GM21737 (cell line): ENCODE data around the gene IQGAP2.
"Not testable (repeated sequence)": the region's sequence is repeated elsewhere in the genome, so short reads cannot be mapped to it uniquely, and the experiment has no call there.

Source experiments
- ATAC-seq: cut with Tn5 transposase; IDR thresholded peaks from one replicate; pipeline ENCODE4 v1.9.1; 2021; ENCODE audit warnings: mild to moderate bottlenecking, moderate library complexity; ENCODE audit not compliant: unreplicated experiment

Gene IQGAP2

GRCh38 chr5:76408104-76408654, 5.1 kb downstream of the IQGAP2 start:
- no peak for ATAC-seq

GRCh38 chr5:76412511-76412910, 9.4 kb downstream of the IQGAP2 start:
- no peak for ATAC-seq

GRCh38 chr5:76413746-76414145, 10.7 kb downstream of the IQGAP2 start:
- no peak for ATAC-seq

GRCh38 chr5:76414788-76415187, 11.7 kb downstream of the IQGAP2 start:
- ATAC-seq: no peak

GRCh38 chr5:76415855-76416254, 12.8 kb downstream of the IQGAP2 start:
- ATAC-seq: no peak

- ATAC-seq: no peak
These were observed 16.7 kb downstream of the IQGAP2 start for GRCh38 chr5:76419597-76420298.

GRCh38 chr5:76422227-76422626, 19.1 kb downstream of the IQGAP2 start:
- ATAC-seq: no peak

GRCh38 chr5:76422742-76423141, 19.7 kb downstream of the IQGAP2 start:
- ATAC-seq: no peak

- ATAC-seq: no peak
These were observed 22.1 kb downstream of the IQGAP2 start for GRCh38 chr5:76425146-76425545.

- no peak for ATAC-seq
These were observed 23.1 kb downstream of the IQGAP2 start for GRCh38 chr5:76425928-76426804.

GRCh38 chr5:76427206-76428140, 24.4 kb downstream of the IQGAP2 start:
- ATAC-seq: no peak

- not testable (repeated sequence) for ATAC-seq
These were observed 25.5 kb downstream of the IQGAP2 start for GRCh38 chr5:76428550-76428949.

GRCh38 chr5:76433261-76433660, 30.2 kb downstream of the IQGAP2 start:
- no peak for ATAC-seq

GRCh38 chr5:76437507-76437906, 34.4 kb downstream of the IQGAP2 start:
- ATAC-seq: not testable (repeated sequence)

GRCh38 chr5:76438025-76438424, 34.9 kb downstream of the IQGAP2 start:
- no peak for ATAC-seq

GRCh38 chr5:76439201-76439600, 36.1 kb downstream of the IQGAP2 start:
- no peak for ATAC-seq

- ATAC-seq: no peak
These were observed 36.8 kb downstream of the IQGAP2 start for GRCh38 chr5:76439929-76440328.

- ATAC-seq: no peak
These were observed 38.0 kb downstream of the IQGAP2 start for GRCh38 chr5:76441101-76441500.

- no peak for ATAC-seq
These were observed 39.0 kb downstream of the IQGAP2 start for GRCh38 chr5:76441890-76442673.
